IMR-90 (cell line): ENCODE results near the gene WASHC3. TPM values are rescaled to one million over a fixed set of nuclear protein-coding genes. Genes with fewer than 3 reads are reported as not detected.

Experiments
- ATAC-seq: fragments of 200-7000 bp; cut with Tn5 transposase; 2 replicates; pipeline ENCODE4 v1.9.1; 2020; ENCODE audit warnings: low read depth, mild to moderate bottlenecking, moderate library complexity
- BruUV-seq: library from RNA; stranded (reverse); fragments of 400-500 nt; replicated peaks from 2 replicates; lab custom pipeline; 2021; lab: Mats Ljungman, UMichigan
- CTCF ChIA-PET: fragments of 300-600 bp; formaldehyde crosslinking; extraction: SDS; loops from one replicate; lab custom pipeline; 2021; ENCODE audit warnings: antibody characterized with exemption; lab: Yijun Ruan, JAX
- POLR2A ChIA-PET: fragments of 300-600 bp; sonication (Branson Sonifier 250); formaldehyde crosslinking; loops from one replicate; lab custom pipeline; 2022; ENCODE audit warnings: antibody characterized with exemption; ENCODE audit not compliant: unreplicated experiment; lab: Charles Lee
- DNase-seq: peaks from one replicate; pipeline ENCODE4 v3.0.0; 2013
- H2AFZ ChIP-seq: replicated peaks from 2 replicates; pipeline ENCODE3; 2013; ENCODE audit warnings: low read length, mild to moderate bottlenecking; ENCODE audit not compliant: poor library complexity
- H2AK5ac ChIP-seq: 2 replicates; pipeline ENCODE4 v1.6.1; 2013; ENCODE audit warnings: low read depth, low read length, inconsistent platforms
- H2AK9ac ChIP-seq: replicated peaks from 2 replicates; pipeline ENCODE3; 2013; ENCODE audit warnings: mild to moderate bottlenecking, low read depth, low read length, moderate library complexity; ENCODE audit not compliant: poor library complexity
- H2BK120ac ChIP-seq: 2 replicates; pipeline ENCODE4 v1.6.1; 2013; ENCODE audit warnings: low read depth, low read length, inconsistent platforms
- H2BK15ac ChIP-seq: 3 replicates; pipeline ENCODE4 v1.6.1; 2013; ENCODE audit warnings: low read depth, low read length, inconsistent platforms
- H2BK20ac ChIP-seq: 2 replicates; pipeline ENCODE4 v1.6.1; 2013; ENCODE audit warnings: low read depth, mild to moderate bottlenecking, inconsistent platforms, low read length, moderate library complexity
- H2BK5ac ChIP-seq: 2 replicates; pipeline ENCODE4 v1.6.1; 2013; ENCODE audit warnings: mild to moderate bottlenecking, low read depth, low read length, inconsistent platforms; ENCODE audit not compliant: poor library complexity, severe bottlenecking
- H3K14ac ChIP-seq: replicated peaks from 2 replicates; pipeline ENCODE4 v1.6.1; 2013; ENCODE audit warnings: low read depth, low read length, inconsistent platforms
- H3K18ac ChIP-seq: 2 replicates; pipeline ENCODE4 v1.6.1; 2013; ENCODE audit warnings: low read depth, low read length, control low read depth
- H3K23ac ChIP-seq: 2 replicates; pipeline ENCODE4 v1.6.1; 2013; ENCODE audit warnings: low read depth, low read length, inconsistent platforms
- H3K27ac ChIP-seq: 2 replicates; pipeline ENCODE4 v1.5.1; 2013; ENCODE audit warnings: mild to moderate bottlenecking, control low read depth, low read length; ENCODE audit not compliant: insufficient read depth
- H3K27me3 ChIP-seq: 2 replicates; pipeline ENCODE4 v1.6.1; 2013; ENCODE audit warnings: low read length; ENCODE audit not compliant: control insufficient read depth, insufficient read depth
- H3K36me3 ChIP-seq: 2 replicates; pipeline ENCODE4 v1.6.1; 2013; ENCODE audit warnings: low read length, mixed read lengths; ENCODE audit not compliant: control insufficient read depth, insufficient read depth
- H3K4ac ChIP-seq: 2 replicates; pipeline ENCODE4 v1.6.1; 2013; ENCODE audit warnings: low read depth, low read length, inconsistent platforms
- H3K4me1 ChIP-seq: 2 replicates; pipeline ENCODE4 v1.6.1; 2013; ENCODE audit warnings: low read length, mixed read lengths; ENCODE audit not compliant: control insufficient read depth, insufficient read depth
- H3K4me2 ChIP-seq: 2 replicates; pipeline ENCODE4 v1.6.1; 2013; ENCODE audit warnings: low read depth, mild to moderate bottlenecking, control low read depth, low read length, moderate library complexity
- H3K4me3 ChIP-seq: 2 replicates; pipeline ENCODE4 v1.5.1; 2013; ENCODE audit warnings: low read depth, mild to moderate bottlenecking, control low read depth, low read length, moderate library complexity; ENCODE audit not compliant: insufficient read depth
- H3K56ac ChIP-seq: 2 replicates; pipeline ENCODE4 v1.6.1; 2013; ENCODE audit warnings: low read length, inconsistent platforms; ENCODE audit not compliant: insufficient read depth; ENCODE audit errors: extremely low read depth
- H3K79me1 ChIP-seq, 2 experiments: 2 replicates each; pipeline ENCODE4 v1.6.1; 2013; ENCODE audit warnings: low read length in 2 of 2, inconsistent platforms in 1 of 2, low read depth in 1 of 2
- H3K9ac ChIP-seq: 2 replicates; pipeline ENCODE4 v1.6.1; 2013; ENCODE audit warnings: low read depth, low read length, control low read depth
- H3K9me1 ChIP-seq: 2 replicates; pipeline ENCODE4 v1.6.1; 2013; ENCODE audit warnings: low read length, inconsistent platforms; ENCODE audit not compliant: insufficient read depth
- H3K9me3 ChIP-seq: 2 replicates; pipeline ENCODE4 v1.6.1; 2013; ENCODE audit warnings: low read length; ENCODE audit not compliant: control insufficient read depth, insufficient read depth
- H4K20me1 ChIP-seq: 2 replicates; pipeline ENCODE4 v1.6.1; 2013; ENCODE audit warnings: low read length, inconsistent platforms; ENCODE audit not compliant: insufficient read depth
- H4K5ac ChIP-seq: 2 replicates; pipeline ENCODE4 v1.6.1; 2013; ENCODE audit warnings: mild to moderate bottlenecking, low read depth, low read length, control low read depth
- H4K8ac ChIP-seq, 2 experiments: 2 replicates each; pipeline ENCODE4 v1.6.1; 2013; ENCODE audit warnings: low read depth in 2 of 2, low read length in 2 of 2, control low read depth in 1 of 2, inconsistent platforms in 1 of 2
- H4K91ac ChIP-seq: 2 replicates; pipeline ENCODE4 v1.6.1; 2013; ENCODE audit warnings: low read depth, low read length, inconsistent platforms; ENCODE audit not compliant: insufficient read depth
- BHLHE40 ChIP-seq: fragments of 150-350 bp; IDR thresholded peaks from 2 replicates; pipeline ENCODE4 v1.6.1; 2016; ENCODE audit warnings: mild to moderate bottlenecking, low read depth, low read length
- CEBPB ChIP-seq: IDR thresholded peaks from 2 replicates; pipeline ENCODE4 v1.6.1; 2012; ENCODE audit warnings: low read depth, low read length, improper control_type of control experiment
- ELK1 ChIP-seq: fragments of 150-350 bp; IDR thresholded peaks from 2 replicates; pipeline ENCODE4 v1.6.1; 2016; ENCODE audit warnings: low read depth, mild to moderate bottlenecking, low read length, moderate library complexity, borderline replicate concordance
- MXI1 ChIP-seq: IDR thresholded peaks from 2 replicates; pipeline ENCODE4 v1.6.1; 2012; ENCODE audit warnings: low read depth, mild to moderate bottlenecking, low read length, moderate library complexity, borderline replicate concordance
- POLR2A ChIP-seq: IDR thresholded peaks from 2 replicates; pipeline ENCODE4 v1.6.1; 2012; ENCODE audit warnings: mild to moderate bottlenecking, low read depth, low read length
- RFX5 ChIP-seq: IDR thresholded peaks from 2 replicates; pipeline ENCODE4 v1.8.0; 2012; ENCODE audit warnings: low read depth, mild to moderate bottlenecking, low read length, moderate library complexity
- SMC3 ChIP-seq: fragments of 150-350 bp; IDR thresholded peaks from 2 replicates; pipeline ENCODE4 v1.6.1; 2016; ENCODE audit warnings: low read depth, mild to moderate bottlenecking, antibody characterized with exemption, low read length, moderate library complexity
- WGBS, 2 experiments: methylation state at CpG; one replicate each; pipeline versions ENCODE4 v1.1.5 to v1.1.7; 2013; ENCODE audit warnings: missing lambda C conversion rate in 2 of 2; ENCODE audit not compliant: insufficient read length in 1 of 2; ENCODE audit errors: extremely low coverage in 2 of 2; 5-methylcytosine and 5-hydroxymethylcytosine counted together
- dilution Hi-C: fragments of 300-500 bp; cut with HindIII; formaldehyde crosslinking; loops from one replicate; pipeline ENCODE4 v1.14.3; 2018; ENCODE audit warnings: low sequenced_read_pairs; ENCODE audit not compliant: unreplicated experiment
- in situ Hi-C: fragments of 300-500 bp; cut with MboI; formaldehyde crosslinking; loops from 3 replicates; pipeline ENCODE4 v1.14.3; 2019; ENCODE audit warnings: low sequenced_read_pairs, inconsistent platforms, mixed read lengths
- intact Hi-C: fragments of 100-400 bp; cut with micrococcal nuclease; formaldehyde crosslinking; loops from 2 replicates; pipeline ENCODE4 v1.10.0; 2022
- polyA plus RNA-seq, 3 experiments: library from polyadenylated mRNA; depleted of rRNA; stranded (reverse); fragments of >200 nt; gene quantifications; 2 replicates each; pipeline ENCODE4 v1.2.3, GENCODE V29; 2012; ENCODE audit warnings: low replicate concordance in 1 of 3
- total RNA-seq: library from RNA; depleted of rRNA; stranded (reverse); fragments of >200 nt; gene quantifications from 2 replicates; pipeline ENCODE4 v1.2.3, GENCODE V29; 2012
- TF ChIP-seq, protein P1 (sequence below): fragments of 150-350 bp; IDR thresholded peaks from 2 replicates; pipeline ENCODE4 v1.6.1; 2017; ENCODE audit warnings: mild to moderate bottlenecking, antibody characterized with exemption, low read length, low read depth

WASHC3 gene
- total and polyA plus RNA-seq, 2 of the 4 experiments (the other 2 are of a cell fraction) = 54.8 to 87.1 TPM

- Histone ChIP-seq H3K9me1 (no peaks in the 10 kb centered on the region), H3K27me3 (no peaks in the 10 kb centered on the region), H3K9ac (no peak overlapping the region), H3K14ac (no peak overlapping the region), H3K4me3 (no peak overlapping the region), H2BK5ac (no peak overlapping the region), H3K9me3 (no peaks in the 10 kb centered on the region), H2AK9ac (no peak overlapping the region), H3K4ac (no peak overlapping the region), H3K4me1 (no peaks in the 10 kb centered on the region), H3K36me3 (no peaks in the 10 kb centered on the region), H3K23ac (no peak overlapping the region), H2BK20ac (no peak overlapping the region), H3K56ac (no peak overlapping the region), H2AFZ (no peak overlapping the region), H2BK120ac (no peak overlapping the region), H4K91ac (no peak overlapping the region), H2BK15ac (no peak overlapping the region), H3K27ac (no peak overlapping the region), H2AK5ac (no peak overlapping the region), H3K79me1 (no peaks in the 10 kb centered on the region), H4K5ac (no peak overlapping the region), H4K8ac (no peak overlapping the region), H4K20me1 (no peaks in the 10 kb centered on the region), H3K4me2 (no peak overlapping the region), H3K18ac (no peak overlapping the region)
- POLR2A ChIA-PET = no interaction called here
- BruUV-seq = no TSS peak
- ATAC-seq (no peak), DNase-seq (no peak)
- intact Hi-C loops (no loop called here), in situ Hi-C loops (no loop called here), dilution Hi-C loops (no loop called here)
- CTCF ChIA-PET = interaction anchor here (0.6 kb wide), 1 partner anchor 62 kb away, joined by 3 read pairs; no protein-coding TSS in a partner anchor
- WGBS, 2 experiments = no CpG with 5 or more reads among the region's 5 CpGs
- TF ChIP-seq SMC3 = no peak
- TF ChIP-seq MXI1 = no peak
- TF ChIP-seq, protein P1, sequence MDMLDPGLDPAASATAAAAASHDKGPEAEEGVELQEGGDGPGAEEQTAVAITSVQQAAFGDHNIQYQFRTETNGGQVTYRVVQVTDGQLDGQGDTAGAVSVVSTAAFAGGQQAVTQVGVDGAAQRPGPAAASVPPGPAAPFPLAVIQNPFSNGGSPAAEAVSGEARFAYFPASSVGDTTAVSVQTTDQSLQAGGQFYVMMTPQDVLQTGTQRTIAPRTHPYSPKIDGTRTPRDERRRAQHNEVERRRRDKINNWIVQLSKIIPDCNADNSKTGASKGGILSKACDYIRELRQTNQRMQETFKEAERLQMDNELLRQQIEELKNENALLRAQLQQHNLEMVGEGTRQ = no peak
- no peak for TF ChIP-seq BHLHE40
- no peak for TF ChIP-seq POLR2A
- TF ChIP-seq RFX5 = no peak
- TF ChIP-seq CEBPB = no peak
- TF ChIP-seq ELK1 = no peak
Measured at GRCh38 chr12:101982307-101982706, 79.5 kb downstream of the WASHC3 start.
